Fibroblast of villous mesenchyme (primary cell): ENCODE data around the gene SLC2A9. TPM values are rescaled to one million over a fixed set of nuclear protein-coding genes. Genes with fewer than 3 reads are reported as not detected.
A peak's percentile ranks its signal among the peaks of the same experiment; 100 is the strongest.

ENCODE experiments used
- DNase-seq: peaks from one replicate; pipeline ENCODE4 v3.0.0-alpha.2; 2010; ENCODE audit warnings: low read depth
- H3K4me3 ChIP-seq: 2 replicates; pipeline ENCODE4 v1.5.1; 2011; ENCODE audit warnings: low read depth, mild to moderate bottlenecking, low read length
- total RNA-seq: library from RNA; depleted of rRNA; stranded (reverse); fragments of >200 nt; gene quantifications from 2 replicates; pipeline ENCODE4 v1.2.3, GENCODE V29; 2012
- TF ChIP-seq, protein P1 (sequence below): IDR thresholded peaks from 2 replicates; pipeline ENCODE4 v1.5.1; 2012; ENCODE audit warnings: low read depth, mild to moderate bottlenecking, low read length; ENCODE audit not compliant: insufficient read depth

The SLC2A9 gene
- total RNA-seq: 0.43 and 0.97 TPM in 2 replicates

DNA sequence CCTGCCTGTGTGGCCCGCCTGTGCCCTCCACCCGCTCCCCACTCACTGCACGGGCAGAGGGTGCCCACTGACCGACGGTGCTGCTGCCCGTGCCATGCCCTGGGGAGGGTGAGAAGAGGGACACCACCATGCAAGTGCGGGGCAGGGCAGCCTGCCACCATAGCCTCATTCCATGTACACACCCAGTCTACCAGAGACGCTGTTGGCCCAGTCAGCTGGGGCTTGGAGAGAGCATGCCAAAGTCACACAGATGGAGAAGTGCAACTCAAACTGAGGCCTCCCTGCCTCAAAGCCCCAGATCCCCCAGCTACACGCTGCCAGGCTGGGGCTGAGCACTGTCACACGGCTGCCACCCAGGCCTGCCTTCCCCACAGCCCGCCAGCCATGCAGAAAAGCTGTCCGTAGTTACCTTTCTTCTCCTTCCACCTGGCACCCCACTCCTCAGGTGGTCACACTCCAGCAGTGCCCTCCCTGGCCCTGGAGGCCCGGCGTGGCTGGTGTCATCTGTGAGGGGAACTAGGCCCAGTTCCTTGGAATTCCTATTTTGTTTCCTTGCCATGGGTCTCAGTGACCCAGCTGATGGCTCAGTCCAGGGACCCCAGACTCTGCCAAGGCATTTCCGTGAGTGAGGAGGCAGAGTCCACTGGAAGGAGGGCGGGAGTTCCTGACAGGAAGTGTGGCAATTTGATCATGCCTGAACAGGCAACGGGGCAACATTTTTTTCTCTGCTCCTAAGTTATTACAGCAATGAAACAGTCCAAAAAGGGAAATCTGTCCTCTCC, at the start of gene SLC2A9:
Gene SLC2A9, minus strand, starts transcription at position 627 of the 782 bp plus-strand sequence. Its CDS starts 68 bp downstream, at position 559.
- TF ChIP-seq, protein P1, sequence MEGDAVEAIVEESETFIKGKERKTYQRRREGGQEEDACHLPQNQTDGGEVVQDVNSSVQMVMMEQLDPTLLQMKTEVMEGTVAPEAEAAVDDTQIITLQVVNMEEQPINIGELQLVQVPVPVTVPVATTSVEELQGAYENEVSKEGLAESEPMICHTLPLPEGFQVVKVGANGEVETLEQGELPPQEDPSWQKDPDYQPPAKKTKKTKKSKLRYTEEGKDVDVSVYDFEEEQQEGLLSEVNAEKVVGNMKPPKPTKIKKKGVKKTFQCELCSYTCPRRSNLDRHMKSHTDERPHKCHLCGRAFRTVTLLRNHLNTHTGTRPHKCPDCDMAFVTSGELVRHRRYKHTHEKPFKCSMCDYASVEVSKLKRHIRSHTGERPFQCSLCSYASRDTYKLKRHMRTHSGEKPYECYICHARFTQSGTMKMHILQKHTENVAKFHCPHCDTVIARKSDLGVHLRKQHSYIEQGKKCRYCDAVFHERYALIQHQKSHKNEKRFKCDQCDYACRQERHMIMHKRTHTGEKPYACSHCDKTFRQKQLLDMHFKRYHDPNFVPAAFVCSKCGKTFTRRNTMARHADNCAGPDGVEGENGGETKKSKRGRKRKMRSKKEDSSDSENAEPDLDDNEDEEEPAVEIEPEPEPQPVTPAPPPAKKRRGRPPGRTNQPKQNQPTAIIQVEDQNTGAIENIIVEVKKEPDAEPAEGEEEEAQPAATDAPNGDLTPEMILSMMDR: no peak
- no peak within 1 kb of the TSS for H3K4me3 ChIP-seq
- no peak for DNase-seq

GRCh38 chr4:10069075-10069642, 47.9 kb upstream of the SLC2A9 start:
- TF ChIP-seq, protein P1: no peak
- no peak for DNase-seq
- H3K4me3 ChIP-seq: no peak overlapping the region

DNA sequence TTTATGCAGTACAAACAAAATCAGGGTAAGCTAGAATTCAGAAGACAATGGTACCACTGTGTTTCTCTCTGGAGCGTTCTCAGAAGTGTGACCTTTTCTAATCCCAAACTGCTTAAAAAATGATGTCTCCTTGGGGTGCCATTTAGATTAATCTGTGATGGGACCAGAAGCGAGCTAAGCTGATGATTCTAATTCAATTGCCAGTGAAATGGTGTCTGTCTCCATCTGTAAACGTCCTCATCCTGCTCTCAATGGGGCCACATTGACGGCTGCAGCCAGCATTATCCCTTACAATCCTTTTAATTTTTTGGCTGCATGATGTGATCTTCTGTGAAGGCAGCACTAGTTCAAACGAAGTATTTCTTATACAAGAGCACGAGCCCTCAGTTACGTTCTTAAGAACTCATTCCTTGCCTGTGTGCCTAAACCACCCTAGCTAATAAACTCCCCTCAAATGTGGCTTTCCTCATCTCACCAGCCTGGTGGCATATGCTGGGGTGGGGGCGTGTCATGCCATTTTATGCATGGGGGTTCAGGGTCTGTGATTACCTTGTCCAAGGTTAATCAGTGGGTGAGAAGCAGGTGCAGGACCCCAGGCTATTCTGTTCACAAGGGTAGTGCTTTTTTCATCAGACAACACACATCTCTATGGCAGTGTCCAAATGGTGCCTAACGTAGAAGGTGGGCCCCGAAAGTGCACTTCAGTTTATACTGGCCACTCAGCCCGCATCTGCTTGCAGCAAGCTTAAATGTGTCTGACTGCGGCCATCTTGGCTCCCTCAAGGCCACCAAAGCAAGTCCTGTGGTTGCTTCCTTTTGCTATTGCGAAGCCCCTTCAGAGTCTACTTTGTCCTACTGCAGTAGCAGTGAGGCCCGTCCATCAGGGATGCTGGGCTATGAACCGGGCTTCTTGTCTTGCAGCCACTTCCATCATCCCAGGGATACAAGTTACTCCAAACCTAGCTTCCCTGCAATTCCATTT, 45.7 kb upstream of the SLC2A9 start:
- DNase-seq: no peak
- no peak overlapping the region for H3K4me3 ChIP-seq
- TF ChIP-seq, protein P1: no peak

- TF ChIP-seq, protein P1: no peak
- no peak for DNase-seq
- no peak overlapping the region for H3K4me3 ChIP-seq
Measured at GRCh38 chr4:10066206-10066605, 44.9 kb upstream of the SLC2A9 start.

DNA sequence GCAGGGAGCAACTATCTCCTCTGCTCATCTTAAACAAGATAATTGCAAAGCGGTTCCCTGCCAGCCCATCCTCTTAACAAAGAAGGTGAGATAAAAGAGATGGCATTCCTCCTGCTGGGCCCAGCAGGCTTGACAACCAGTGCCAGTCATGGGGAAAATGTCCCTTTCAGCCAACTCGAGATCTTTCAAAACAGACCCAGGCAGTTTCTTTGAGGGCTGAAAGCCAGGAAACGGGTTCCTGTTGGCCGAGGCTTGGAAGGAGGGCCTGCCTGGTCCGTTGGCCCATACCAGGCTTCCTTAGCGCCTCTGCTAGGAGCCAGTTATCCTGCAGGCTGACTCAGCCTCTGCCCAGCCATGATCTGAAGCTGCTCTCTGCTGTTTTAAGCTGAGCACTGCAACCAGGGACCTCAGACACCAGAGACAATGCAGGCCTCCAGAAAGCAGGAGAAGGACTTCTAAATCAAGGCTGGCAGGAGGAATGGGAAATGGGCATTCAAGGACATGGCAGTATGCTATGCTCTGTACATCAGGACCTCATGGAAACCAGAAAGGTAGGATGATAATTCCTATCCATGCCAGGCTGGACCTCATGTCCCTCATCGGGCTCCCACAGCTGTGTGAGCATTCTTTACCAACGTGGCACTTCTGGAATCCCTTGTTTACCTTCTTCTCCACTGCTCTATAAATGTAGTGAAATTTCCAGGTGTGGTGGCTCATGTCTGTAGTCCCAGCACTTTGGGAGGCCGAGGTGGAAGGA, 42.4 kb upstream of the SLC2A9 start:
- H3K4me3 ChIP-seq: no peak overlapping the region
- TF ChIP-seq, protein P1: peak; percentile 60
- peak; percentile 63 for DNase-seq
